ENCODE data around the gene TDRD9. TPM values are rescaled to one million over a fixed set of nuclear protein-coding genes. Genes with fewer than 3 reads are reported as not detected.

Gene TDRD9
- total and polyA plus RNA-seq, 4 donors, result 1.1 to 2.7 (median 2.0) TPM

DNA sequence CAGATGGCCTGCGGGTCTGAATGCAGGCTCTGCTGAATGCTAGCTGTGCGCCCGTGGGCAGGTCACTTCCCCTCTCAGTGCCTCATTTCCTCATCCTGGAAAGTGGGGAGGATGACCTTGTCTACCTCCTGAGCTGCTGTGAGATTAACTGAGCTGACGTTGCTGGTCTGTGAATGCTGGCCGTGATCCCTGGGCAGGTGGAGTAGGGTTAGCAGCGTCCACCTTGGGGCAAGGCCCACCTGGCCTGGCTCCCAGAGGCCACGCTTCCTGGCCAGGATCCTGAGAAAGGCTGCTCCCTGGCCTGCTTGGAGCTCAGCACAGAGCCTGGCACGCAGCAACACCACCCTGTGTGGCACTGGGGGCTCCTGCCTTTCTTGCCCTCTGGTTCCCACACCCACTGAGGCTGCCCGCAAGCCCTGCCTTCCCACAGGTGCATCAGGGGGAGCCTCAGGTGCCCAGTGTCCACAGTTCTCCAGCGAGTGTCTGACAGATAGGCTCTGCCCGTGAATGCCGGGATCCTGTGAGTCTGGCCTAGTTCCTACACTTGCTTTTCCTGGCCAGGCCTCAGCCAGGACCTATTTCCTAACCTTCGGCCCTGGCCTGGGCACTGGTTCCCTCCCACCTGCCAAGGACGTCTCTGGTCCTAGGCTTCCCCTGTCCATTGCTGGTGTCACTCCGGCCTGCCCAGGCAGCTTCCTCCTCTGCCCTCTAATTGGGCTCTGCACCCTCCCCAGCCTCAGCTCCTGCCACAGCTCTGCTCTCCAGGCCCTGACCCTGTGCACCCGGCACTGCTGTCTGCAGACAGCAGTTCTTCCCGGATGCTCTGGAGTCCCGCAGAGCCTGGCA is 37.2 kb upstream of the TDRD9 start:
- Histone ChIP-seq H3K27me3 (ENCODE audit: control insufficient read depth in 1 of 2, insufficient read depth in 2 of 2, low read length in 1 of 2) (no peaks in the 10 kb centered on the region), H3K4me1 (ENCODE audit: control insufficient read depth in 1 of 2, insufficient read depth in 2 of 2, low read length in 2 of 2) (no peaks in the 10 kb centered on the region), H3K4me3 (ENCODE audit: low read length in 2 of 2) (no peak overlapping the region), H3K36me3 (ENCODE audit: control insufficient read depth in 1 of 2, insufficient read depth in 2 of 2, low read length in 1 of 2) (no peaks in the 10 kb centered on the region), H3K9me3 (ENCODE audit: control insufficient read depth, low read length) (no peaks in the 10 kb centered on the region), H3K27ac (ENCODE audit: low read depth in 1 of 2, low read length in 2 of 2) (no peak overlapping the region)
- WGBS, 2 donors, result 82% methylated on average over 18 of the region's 18 CpGs
- no peak for ATAC-seq (ENCODE audit: low FRiP score)
- intact Hi-C loops (cut with DNase I), result no loop called here
- no peak for DNase-seq

DNA sequence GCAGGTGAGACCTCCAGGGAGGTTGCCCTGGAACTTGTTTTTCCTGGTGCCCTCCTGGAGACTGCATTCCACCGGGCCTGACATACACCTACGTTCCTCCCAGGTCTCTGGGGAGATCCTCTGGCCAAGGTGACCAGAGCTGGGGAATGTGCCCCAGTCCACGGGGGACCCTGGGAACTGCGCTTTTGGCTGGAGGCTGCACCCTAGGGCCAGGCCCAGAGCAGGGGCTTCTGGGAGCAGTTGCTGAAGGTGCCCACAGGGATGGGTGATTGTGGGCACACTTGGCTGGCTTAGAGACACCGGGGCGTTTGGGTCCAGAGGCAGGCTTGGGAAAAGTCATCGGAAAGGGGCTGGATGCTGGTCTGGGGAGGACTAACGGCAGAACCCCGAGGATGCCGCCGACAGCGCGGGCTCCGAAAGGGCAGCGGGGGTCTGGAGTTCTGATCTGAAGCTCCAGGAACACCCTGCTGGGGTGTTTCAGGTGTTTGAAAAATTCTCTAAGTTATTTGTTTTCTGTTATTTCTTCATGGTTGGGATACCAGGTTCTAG is 36.5 kb upstream of the TDRD9 start:
- intact Hi-C loops (cut with DNase I), result no loop called here
- no peak for ATAC-seq (ENCODE audit: low FRiP score)
- no peaks in the 10 kb centered on the region for H3K27me3 ChIP-seq (ENCODE audit: control insufficient read depth in 1 of 2, insufficient read depth in 2 of 2, low read length in 1 of 2)

DNA sequence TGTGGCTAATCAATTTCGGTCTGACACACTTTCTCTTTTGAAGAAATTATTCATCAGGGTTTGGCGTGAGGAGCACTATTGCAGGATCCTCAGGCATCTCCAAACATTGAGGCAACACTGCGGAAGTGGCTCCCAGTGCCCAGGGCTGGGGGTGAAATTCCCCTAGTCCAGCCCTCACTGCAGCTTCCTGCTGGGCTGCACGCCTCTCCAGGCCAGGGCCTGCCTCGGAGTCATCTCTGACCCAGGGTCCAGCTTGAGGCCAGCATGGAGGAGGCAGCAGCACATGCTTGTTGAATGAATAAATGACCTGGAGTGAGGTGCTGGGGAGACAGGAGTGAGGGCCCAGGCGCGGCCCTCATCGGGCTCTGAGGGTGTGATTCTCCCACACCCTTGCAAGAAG is 36.0 kb upstream of the TDRD9 start:
- 91 to 92% methylated on average over 8 of the region's 8 CpGs for WGBS, 2 donors
- ATAC-seq (ENCODE audit: low FRiP score), result no peak
- DNase-seq, result no peak
- no peaks in the 10 kb centered on the region for H3K4me1 ChIP-seq (ENCODE audit: control insufficient read depth in 1 of 2, insufficient read depth in 2 of 2, low read length in 2 of 2)
- no peak overlapping the region for H3K4me3 ChIP-seq (ENCODE audit: low read length in 2 of 2)
- H3K27me3 ChIP-seq (ENCODE audit: control insufficient read depth in 1 of 2, insufficient read depth in 2 of 2, low read length in 1 of 2), result no peaks in the 10 kb centered on the region
- no peak overlapping the region for H3K27ac ChIP-seq (ENCODE audit: low read depth in 1 of 2, low read length in 2 of 2)
- intact Hi-C loops (cut with DNase I), result no loop called here
- no peaks in the 10 kb centered on the region for H3K9me3 ChIP-seq (ENCODE audit: control insufficient read depth, low read length)
- no peaks in the 10 kb centered on the region for H3K36me3 ChIP-seq (ENCODE audit: control insufficient read depth in 1 of 2, insufficient read depth in 2 of 2, low read length in 1 of 2)

More for the DNA sequence above, 36.5 kb upstream of the TDRD9 start:
- 87 to 89% methylated on average over 15 of the region's 15 CpGs for WGBS, 2 donors
- no peak for DNase-seq
- H3K4me3 ChIP-seq (ENCODE audit: low read length in 2 of 2), result no peak overlapping the region
- H3K27ac ChIP-seq (ENCODE audit: low read depth in 1 of 2, low read length in 2 of 2), result no peak overlapping the region
- no peaks in the 10 kb centered on the region for H3K36me3 ChIP-seq (ENCODE audit: control insufficient read depth in 1 of 2, insufficient read depth in 2 of 2, low read length in 1 of 2)
- H3K9me3 ChIP-seq (ENCODE audit: control insufficient read depth, low read length), result no peaks in the 10 kb centered on the region
- no peaks in the 10 kb centered on the region for H3K4me1 ChIP-seq (ENCODE audit: control insufficient read depth in 1 of 2, insufficient read depth in 2 of 2, low read length in 2 of 2)

DNA sequence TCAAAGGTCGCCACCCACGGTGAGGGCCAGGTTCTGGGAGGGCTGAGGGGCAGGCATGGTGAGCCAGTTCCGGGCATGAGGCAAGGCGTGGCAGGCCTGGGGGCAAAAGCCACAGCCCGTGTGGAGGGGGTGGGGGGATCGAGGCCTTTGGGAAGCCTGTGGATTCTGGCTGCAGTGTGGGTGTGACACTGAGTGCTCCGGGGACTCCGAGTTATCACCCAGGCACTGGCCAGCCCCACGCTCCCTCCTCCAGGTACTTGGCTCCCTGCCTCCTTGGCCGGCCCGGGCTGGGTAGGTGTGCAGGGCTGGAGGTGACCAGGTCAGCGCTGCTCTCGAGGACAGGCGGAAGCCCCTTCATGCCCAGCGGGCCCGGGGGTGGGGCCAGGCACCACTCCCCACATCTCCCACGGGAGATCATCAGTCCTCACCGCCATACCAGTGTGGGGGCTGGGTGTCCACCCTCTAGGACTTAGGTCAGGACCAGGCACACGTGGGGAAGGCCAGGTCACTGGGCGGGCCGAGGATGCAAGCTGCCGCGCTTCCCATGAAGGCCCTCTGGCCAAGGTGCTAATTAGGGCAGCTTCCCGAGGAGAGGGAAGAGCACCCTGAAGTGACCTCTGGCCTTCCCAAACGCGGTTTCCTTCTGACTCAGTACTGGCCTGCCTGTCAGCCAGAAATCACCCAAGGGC is 34.1 kb upstream of the TDRD9 start:
- H3K36me3 ChIP-seq (ENCODE audit: control insufficient read depth in 1 of 2, insufficient read depth in 2 of 2, low read length in 1 of 2), result no peaks in the 10 kb centered on the region
- intact Hi-C loops (cut with DNase I), result no loop called here
- ATAC-seq (ENCODE audit: low FRiP score) (no peak), DNase-seq (no peak)
- H3K27me3 ChIP-seq (ENCODE audit: control insufficient read depth in 1 of 2, insufficient read depth in 2 of 2, low read length in 1 of 2), result no peaks in the 10 kb centered on the region
- no peaks in the 10 kb centered on the region for H3K4me1 ChIP-seq (ENCODE audit: control insufficient read depth in 1 of 2, insufficient read depth in 2 of 2, low read length in 2 of 2)
- no peaks in the 10 kb centered on the region for H3K9me3 ChIP-seq (ENCODE audit: control insufficient read depth, low read length)
- no peak overlapping the region for H3K27ac ChIP-seq (ENCODE audit: low read depth in 1 of 2, low read length in 2 of 2)
- no peak overlapping the region for H3K4me3 ChIP-seq (ENCODE audit: low read length in 2 of 2)
- WGBS, 2 donors, result 74% methylated on average over 26 of the region's 26 CpGs

DNA sequence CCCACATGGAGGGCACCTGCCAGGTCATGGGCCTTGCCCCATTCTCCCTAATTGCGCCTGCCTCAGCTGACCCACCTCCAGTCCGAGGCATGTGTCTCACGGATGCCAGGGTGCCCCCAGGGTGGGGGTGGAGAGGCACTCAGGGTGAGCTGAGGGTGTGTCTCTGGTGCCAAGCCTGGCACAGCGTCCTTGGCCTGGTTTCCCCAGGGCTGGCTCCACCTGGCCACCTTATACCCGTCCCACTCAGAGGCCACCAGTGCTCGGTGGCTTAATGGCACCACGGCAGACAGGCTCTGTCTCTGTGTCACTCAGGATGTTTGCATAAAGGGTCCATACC is 33.6 kb upstream of the TDRD9 start:
- intact Hi-C loops (cut with DNase I), result no loop called here
- Histone ChIP-seq H3K27me3 (ENCODE audit: control insufficient read depth in 1 of 2, insufficient read depth in 2 of 2, low read length in 1 of 2) (no peaks in the 10 kb centered on the region), H3K4me3 (ENCODE audit: low read length in 2 of 2) (no peak overlapping the region), H3K4me1 (ENCODE audit: control insufficient read depth in 1 of 2, insufficient read depth in 2 of 2, low read length in 2 of 2) (no peaks in the 10 kb centered on the region), H3K9me3 (ENCODE audit: control insufficient read depth, low read length) (no peaks in the 10 kb centered on the region), H3K36me3 (ENCODE audit: control insufficient read depth in 1 of 2, insufficient read depth in 2 of 2, low read length in 1 of 2) (no peaks in the 10 kb centered on the region), H3K27ac (ENCODE audit: low read depth in 1 of 2, low read length in 2 of 2) (no peak overlapping the region)
- ATAC-seq (ENCODE audit: low FRiP score) (no peak), DNase-seq (peak in 1 of 2 donors; percentile 43)
- WGBS, 2 donors, result 81 to 92% methylated on average over 7 of the region's 7 CpGs

DNA sequence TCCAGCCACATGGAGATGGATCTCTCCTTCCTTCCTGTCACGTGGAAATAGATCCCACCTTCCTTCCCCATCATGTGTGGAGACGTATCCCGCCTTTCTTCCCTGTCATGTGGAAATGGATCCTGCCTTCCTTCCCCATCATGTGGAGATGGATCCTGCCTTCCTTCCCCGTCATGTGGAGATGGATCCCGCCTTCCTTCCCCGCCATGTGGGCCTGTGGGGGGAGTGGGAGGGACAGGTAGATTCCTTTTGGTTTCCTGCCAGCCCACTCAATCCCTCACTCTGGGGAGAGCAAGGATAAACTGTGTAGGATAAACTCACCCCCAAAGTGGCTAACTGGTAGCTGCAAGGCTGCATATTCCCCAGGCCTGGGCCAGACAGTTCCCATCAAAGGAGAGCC is 31.7 kb upstream of the TDRD9 start:
- no peak overlapping the region for H3K27ac ChIP-seq (ENCODE audit: low read depth in 1 of 2, low read length in 2 of 2)
- no peaks in the 10 kb centered on the region for H3K9me3 ChIP-seq (ENCODE audit: control insufficient read depth, low read length)
- intact Hi-C loops (cut with DNase I), result no loop called here
- DNase-seq, result peak in 1 of 2 donors; percentile 38
- H3K27me3 ChIP-seq (ENCODE audit: control insufficient read depth in 1 of 2, insufficient read depth in 2 of 2, low read length in 1 of 2), result no peaks in the 10 kb centered on the region
- ATAC-seq (ENCODE audit: low FRiP score), result no peak
- H3K36me3 ChIP-seq (ENCODE audit: control insufficient read depth in 1 of 2, insufficient read depth in 2 of 2, low read length in 1 of 2), result no peaks in the 10 kb centered on the region
- H3K4me1 ChIP-seq (ENCODE audit: control insufficient read depth in 1 of 2, insufficient read depth in 2 of 2, low read length in 2 of 2), result no peaks in the 10 kb centered on the region
- no peak overlapping the region for H3K4me3 ChIP-seq (ENCODE audit: low read length in 2 of 2)
- 75 to 76% methylated on average over 6 of the region's 6 CpGs for WGBS, 2 donors

DNA sequence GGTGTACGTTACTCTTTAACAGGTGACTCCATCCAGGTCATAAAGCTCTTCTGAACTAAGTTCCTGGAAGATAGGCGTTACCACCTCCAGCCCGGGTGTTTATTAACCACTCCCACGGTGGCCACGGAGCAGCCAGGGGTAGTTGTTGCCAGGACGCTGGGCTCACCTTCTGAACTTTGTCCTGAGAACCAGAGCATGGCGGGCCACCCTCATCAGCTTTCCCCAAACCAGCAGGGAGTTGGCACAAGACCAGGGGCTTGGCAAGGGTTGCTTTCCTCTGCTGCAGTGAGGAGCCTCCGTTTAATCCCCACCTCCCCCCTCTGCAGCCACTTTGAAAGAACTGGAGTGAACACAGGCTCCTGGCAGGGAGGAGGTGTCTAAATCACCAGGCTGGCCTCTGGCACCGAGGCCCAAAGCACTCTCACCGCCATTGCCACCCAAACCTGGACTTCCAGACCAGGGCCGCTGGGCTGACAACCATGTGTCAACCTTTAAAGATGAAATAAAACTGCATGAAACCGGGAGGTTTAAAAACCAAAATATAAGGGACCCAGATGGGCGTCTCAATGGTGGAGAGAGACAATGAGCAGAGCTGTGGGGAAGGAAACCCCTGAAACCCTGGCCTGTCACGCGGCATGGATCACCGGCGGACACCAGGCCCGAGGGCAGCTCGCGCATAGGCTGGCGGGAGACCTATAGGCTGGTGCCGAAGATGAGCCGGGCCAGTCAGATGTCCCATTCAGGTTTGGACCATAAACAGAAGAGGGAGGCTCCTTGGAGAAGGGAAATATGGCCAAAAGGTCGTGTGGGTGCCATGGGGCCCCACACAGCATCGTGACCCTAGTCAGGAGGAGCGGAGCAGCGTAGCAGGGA is 30.9 kb upstream of the TDRD9 start:
- ATAC-seq (ENCODE audit: low FRiP score) (no peak), DNase-seq (no peak)
- intact Hi-C loops (cut with DNase I), result no loop called here
- Histone ChIP-seq H3K27ac (ENCODE audit: low read depth in 1 of 2, low read length in 2 of 2) (no peak overlapping the region), H3K27me3 (ENCODE audit: control insufficient read depth in 1 of 2, insufficient read depth in 2 of 2, low read length in 1 of 2) (no peaks in the 10 kb centered on the region), H3K9me3 (ENCODE audit: control insufficient read depth, low read length) (no peaks in the 10 kb centered on the region), H3K4me3 (ENCODE audit: low read length in 2 of 2) (no peak overlapping the region), H3K4me1 (ENCODE audit: control insufficient read depth in 1 of 2, insufficient read depth in 2 of 2, low read length in 2 of 2) (no peaks in the 10 kb centered on the region), H3K36me3 (ENCODE audit: control insufficient read depth in 1 of 2, insufficient read depth in 2 of 2, low read length in 1 of 2) (no peaks in the 10 kb centered on the region)
- 79 to 80% methylated on average over 27 of the region's 27 CpGs for WGBS, 2 donors

DNA sequence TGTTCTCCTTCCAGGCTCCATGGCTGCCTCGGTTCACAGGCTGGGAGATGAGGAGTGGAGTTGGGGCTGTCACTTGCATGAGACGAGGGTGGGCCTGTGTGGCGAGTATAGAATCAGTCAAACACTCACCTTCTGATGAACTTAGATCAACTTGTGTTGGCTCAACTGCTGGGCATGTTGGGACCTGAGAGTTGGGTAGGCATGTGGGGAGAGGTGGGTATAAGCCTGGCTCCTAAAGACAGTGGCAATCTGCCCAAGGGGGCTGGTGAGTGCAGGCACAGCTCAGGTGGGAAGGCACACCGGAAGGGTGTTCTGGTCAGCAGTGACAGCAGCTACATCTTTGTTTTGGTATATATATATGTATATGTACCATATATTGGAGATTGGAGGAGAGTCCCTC is 30.1 kb upstream of the TDRD9 start:
- 96 to 98% methylated on average over 4 of the region's 4 CpGs for WGBS, 2 donors

More for the DNA sequence above, 30.1 kb upstream of the TDRD9 start:
- Histone ChIP-seq H3K27ac (ENCODE audit: low read depth in 1 of 2, low read length in 2 of 2) (no peak overlapping the region), H3K36me3 (ENCODE audit: control insufficient read depth in 1 of 2, insufficient read depth in 2 of 2, low read length in 1 of 2) (no peaks in the 10 kb centered on the region), H3K4me3 (ENCODE audit: low read length in 2 of 2) (no peak overlapping the region), H3K4me1 (ENCODE audit: control insufficient read depth in 1 of 2, insufficient read depth in 2 of 2, low read length in 2 of 2) (no peaks in the 10 kb centered on the region), H3K27me3 (ENCODE audit: control insufficient read depth in 1 of 2, insufficient read depth in 2 of 2, low read length in 1 of 2) (no peaks in the 10 kb centered on the region), H3K9me3 (ENCODE audit: control insufficient read depth, low read length) (no peaks in the 10 kb centered on the region)
- ATAC-seq (ENCODE audit: low FRiP score) (no peak), DNase-seq (peak in 1 of 2 donors; percentile 16)
- intact Hi-C loops (cut with DNase I), result no loop called here
